Ascending aorta (tissue), 2 donors: ENCODE measurements around the gene RIF1. TPM values are rescaled to one million over a fixed set of nuclear protein-coding genes. Genes with fewer than 3 reads are reported as not detected.

Experiments used
- DNase-seq, 2 donors: peaks; one replicate each; pipeline ENCODE4 v3.0.0-alpha.2; 2019; ENCODE audit warnings: low spot score in 2 of 2
- H3K27ac ChIP-seq, 2 donors: fragments of 200-600 bp; sonication (generic); one replicate each; pipeline ENCODE4 v1.5.1; 2016 to 2017; ENCODE audit warnings: mild to moderate bottlenecking in 1 of 2
- H3K27me3 ChIP-seq: fragments of 200-600 bp; sonication (generic); one replicate; pipeline ENCODE4 v1.5.1; 2017
- H3K36me3 ChIP-seq, 2 donors: fragments of 200-600 bp; sonication (generic); one replicate each; pipeline ENCODE4 v1.5.1; 2016
- H3K4me1 ChIP-seq, 2 donors: fragments of 200-600 bp; sonication (generic); one replicate each; pipeline ENCODE4 v1.5.1; 2016 to 2017; ENCODE audit warnings: mild to moderate bottlenecking in 1 of 2
- H3K4me3 ChIP-seq, 2 donors: fragments of 200-600 bp; sonication (generic); one replicate each; pipeline ENCODE4 v1.5.1; 2016 to 2017; ENCODE audit warnings: mild to moderate bottlenecking in 1 of 2
- H3K9me3 ChIP-seq, 2 donors: fragments of 200-600 bp; sonication (generic); one replicate each; pipeline ENCODE4 v1.5.1; 2016
- CTCF ChIP-seq, 3 experiments: fragments of 200-600 bp in 2 of 3; fragments of 450-650 bp in 1 of 3; sonication (generic) in 2 of 3; IDR thresholded peaks; one replicate each; pipeline ENCODE4 v1.5.1; 2016 to 2019; ENCODE audit warnings: antibody characterized with exemption in 3 of 3, mild to moderate bottlenecking in 1 of 3, moderate library complexity in 1 of 3
- intact Hi-C: fragments of 100-400 bp; cut with DNase I; formaldehyde crosslinking; loops from one replicate; pipeline ENCODE4 v1.15.1; 2023
- total RNA-seq: library from RNA; depleted of rRNA; stranded (reverse); fragments of >200 nt; gene quantifications from one replicate; pipeline ENCODE4 v1.1.0, GENCODE V29; 2016

RIF1 gene
- total RNA-seq, 1 donor from 2014 or later, result 10.7 TPM

- Histone ChIP-seq H3K27me3 (no peaks in the 10 kb centered on the region), H3K4me3 (no peak overlapping the region), H3K9me3 (no peaks in the 10 kb centered on the region), H3K27ac (no peak overlapping the region), H3K36me3 (peaks cover 49 to 55% of the 10 kb centered on the region in 2 donors), H3K4me1 (no peaks in the 10 kb centered on the region)
- intact Hi-C loops, result no loop called here
- DNase-seq, result no peak
- no peak for TF ChIP-seq CTCF (IDR thresholded peaks at IDR 0.05)
Observed at GRCh38 chr2:151423760-151424159, 14.1 kb downstream of the RIF1 start.

- peaks cover 70 to 80% of the 10 kb centered on the region in 2 donors for H3K36me3 ChIP-seq
- TF ChIP-seq CTCF (IDR thresholded peaks at IDR 0.05), result peak; percentile 21 to 61 (median 59)
- no peak overlapping the region for H3K27ac ChIP-seq
- H3K4me1 ChIP-seq, result no peaks in the 10 kb centered on the region
- intact Hi-C loops, result no loop called here
- no peaks in the 10 kb centered on the region for H3K27me3 ChIP-seq
- no peak overlapping the region for H3K4me3 ChIP-seq
- no peaks in the 10 kb centered on the region for H3K9me3 ChIP-seq
- DNase-seq, result no peak
Observed at GRCh38 chr2:151437630-151438029, 27.9 kb downstream of the RIF1 start.

GRCh38 chr2:151438506-151438905, 28.8 kb downstream of the RIF1 start:
- no peaks in the 10 kb centered on the region for H3K4me1 ChIP-seq
- H3K27me3 ChIP-seq, result no peaks in the 10 kb centered on the region
- intact Hi-C loops, result no loop called here
- peaks cover 65 to 78% of the 10 kb centered on the region in 2 donors for H3K36me3 ChIP-seq
- no peak overlapping the region for H3K4me3 ChIP-seq
- H3K27ac ChIP-seq, result no peak overlapping the region
- no peaks in the 10 kb centered on the region for H3K9me3 ChIP-seq
- no peak for DNase-seq
- TF ChIP-seq CTCF (IDR thresholded peaks at IDR 0.05), result no peak

- H3K4me3 ChIP-seq, result no peak overlapping the region
- H3K9me3 ChIP-seq, result no peaks in the 10 kb centered on the region
- H3K27ac ChIP-seq, result no peak overlapping the region
- TF ChIP-seq CTCF (IDR thresholded peaks at IDR 0.05), result no peak
- no peaks in the 10 kb centered on the region for H3K4me1 ChIP-seq
- no peak for DNase-seq
- peaks cover 59 to 76% of the 10 kb centered on the region in 2 donors for H3K36me3 ChIP-seq
- intact Hi-C loops, result no loop called here
- H3K27me3 ChIP-seq, result no peaks in the 10 kb centered on the region
Observed at GRCh38 chr2:151439127-151439526, 29.4 kb downstream of the RIF1 start.

- Histone ChIP-seq H3K27ac (no peak overlapping the region), H3K36me3 (peaks cover 32 to 64% of the 10 kb centered on the region in 2 donors), H3K4me3 (no peak overlapping the region), H3K9me3 (no peaks in the 10 kb centered on the region), H3K27me3 (no peaks in the 10 kb centered on the region), H3K4me1 (no peaks in the 10 kb centered on the region)
- TF ChIP-seq CTCF (IDR thresholded peaks at IDR 0.05), result no peak
- DNase-seq, result no peak
- intact Hi-C loops, result no loop called here
Observed at GRCh38 chr2:151459358-151459757, 49.7 kb downstream of the RIF1 start.

GRCh38 chr2:151465771-151466170, 56.1 kb downstream of the RIF1 start:
- peaks cover 66 to 94% of the 10 kb centered on the region in 2 donors for H3K36me3 ChIP-seq
- no peak overlapping the region for H3K4me3 ChIP-seq
- no peak for DNase-seq
- intact Hi-C loops, result no loop called here
- no peaks in the 10 kb centered on the region for H3K9me3 ChIP-seq
- H3K27me3 ChIP-seq, result no peaks in the 10 kb centered on the region
- TF ChIP-seq CTCF (IDR thresholded peaks at IDR 0.05), result no peak
- H3K27ac ChIP-seq, result no peak overlapping the region
- no peaks in the 10 kb centered on the region for H3K4me1 ChIP-seq
